ENCODE data around the gene KCNS3.

The KCNS3 gene

GRCh38 chr2:17879137-17879912 is 858 bp downstream of the KCNS3 start:
- DNase-seq (ENCODE audit: low spot score): peak; percentile 87

GRCh38 chr2:17879913-17880274 is 1.4 kb downstream of the KCNS3 start:
- peak; percentile 13 for DNase-seq (ENCODE audit: low spot score)

- peak; percentile 58 for DNase-seq (ENCODE audit: low spot score)
Measured at GRCh38 chr2:17892770-17893534, 14.5 kb downstream of the KCNS3 start.

- no peak for DNase-seq (ENCODE audit: low spot score)
Measured at GRCh38 chr2:17894005-17894404, 15.5 kb downstream of the KCNS3 start.

GRCh38 chr2:17894556-17894955 is 16.1 kb downstream of the KCNS3 start:
- DNase-seq (ENCODE audit: low spot score): no peak

GRCh38 chr2:17899871-17900270 is 21.4 kb downstream of the KCNS3 start:
- peak; percentile 46 for DNase-seq (ENCODE audit: low spot score)

GRCh38 chr2:17901246-17901645 is 22.8 kb downstream of the KCNS3 start:
- peak; percentile 51 for DNase-seq (ENCODE audit: low spot score)

- DNase-seq (ENCODE audit: low spot score): no peak
Measured at GRCh38 chr2:17910980-17911379, 32.5 kb downstream of the KCNS3 start.

GRCh38 chr2:17911491-17912260 is 33.2 kb downstream of the KCNS3 start:
- no peak for DNase-seq (ENCODE audit: low spot score)

GRCh38 chr2:17912266-17912691 is 33.8 kb downstream of the KCNS3 start:
- no peak for DNase-seq (ENCODE audit: low spot score)

GRCh38 chr2:17915099-17915498 is 36.6 kb downstream of the KCNS3 start:
- no peak for DNase-seq (ENCODE audit: low spot score)

GRCh38 chr2:17915811-17916518 is 37.5 kb downstream of the KCNS3 start:
- DNase-seq (ENCODE audit: low spot score): peak; percentile 52

- DNase-seq (ENCODE audit: low spot score): no peak
Measured at GRCh38 chr2:17916584-17916983, 38.1 kb downstream of the KCNS3 start.

GRCh38 chr2:17918789-17919188 is 40.3 kb downstream of the KCNS3 start:
- DNase-seq (ENCODE audit: low spot score): no peak

GRCh38 chr2:17930773-17931172 is 52.3 kb downstream of the KCNS3 start:
- no peak for DNase-seq (ENCODE audit: low spot score)

- no peak for DNase-seq (ENCODE audit: low spot score)
Measured at GRCh38 chr2:17933256-17933655, 54.8 kb downstream of the KCNS3 start.

- DNase-seq (ENCODE audit: low spot score): peak; percentile 82
Measured at GRCh38 chr2:17934721-17935120, 56.3 kb downstream of the KCNS3 start.

- DNase-seq (ENCODE audit: low spot score): no peak
Measured at GRCh38 chr2:17935242-17935885, 56.9 kb downstream of the KCNS3 start.

- DNase-seq (ENCODE audit: low spot score): no peak
Measured at GRCh38 chr2:17936599-17936998, 58.1 kb downstream of the KCNS3 start.

- no peak for DNase-seq (ENCODE audit: low spot score)
Measured at GRCh38 chr2:17940091-17940630, 61.7 kb downstream of the KCNS3 start.

GRCh38 chr2:17943444-17943843 is 65.0 kb downstream of the KCNS3 start:
- DNase-seq (ENCODE audit: low spot score): no peak

Measured in kidney tubule cell (primary cell).